ENCODE measurements around the gene C1orf122. TPM values are rescaled to one million over a fixed set of nuclear protein-coding genes. Genes with fewer than 3 reads are reported as not detected.

Gene C1orf122
- total RNA-seq, 2 donors from 2014 or later = 28.3 to 51.4 TPM

DNA sequence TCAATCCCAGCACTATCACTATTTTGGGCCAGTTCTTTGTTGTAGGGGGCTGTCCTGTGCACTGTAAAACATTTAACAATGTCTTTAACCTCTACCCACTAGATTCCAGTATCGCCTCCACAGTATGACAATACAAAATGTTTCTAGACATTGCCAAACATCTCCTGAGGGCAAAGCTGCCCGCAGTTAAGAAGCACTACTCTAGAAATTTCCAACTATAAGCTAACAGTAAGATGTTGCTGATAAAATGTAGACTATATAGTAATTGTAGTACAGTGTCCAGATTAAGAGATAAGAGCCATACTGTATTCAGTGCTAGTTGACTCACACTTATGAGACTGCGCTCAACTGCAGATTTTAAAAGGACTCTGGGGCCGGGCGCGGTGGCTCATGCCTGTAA is 46.8 kb downstream of the C1orf122 start:
- Histone ChIP-seq H3K9me3 (no peaks in the 10 kb centered on the region), H3K36me3 (no peaks in the 10 kb centered on the region), H3K27ac (no peak overlapping the region), H3K4me3 (no peak overlapping the region), H3K27me3 (no peaks in the 10 kb centered on the region), H3K4me1 (no peaks in the 10 kb centered on the region), H3K9ac (ENCODE audit: low read depth in 2 of 2, low read length in 2 of 2) (no peak overlapping the region)
- no peak for DNase-seq
- intact Hi-C loops (cut with DNase I) = no loop called here
- TF ChIP-seq, protein P1, sequence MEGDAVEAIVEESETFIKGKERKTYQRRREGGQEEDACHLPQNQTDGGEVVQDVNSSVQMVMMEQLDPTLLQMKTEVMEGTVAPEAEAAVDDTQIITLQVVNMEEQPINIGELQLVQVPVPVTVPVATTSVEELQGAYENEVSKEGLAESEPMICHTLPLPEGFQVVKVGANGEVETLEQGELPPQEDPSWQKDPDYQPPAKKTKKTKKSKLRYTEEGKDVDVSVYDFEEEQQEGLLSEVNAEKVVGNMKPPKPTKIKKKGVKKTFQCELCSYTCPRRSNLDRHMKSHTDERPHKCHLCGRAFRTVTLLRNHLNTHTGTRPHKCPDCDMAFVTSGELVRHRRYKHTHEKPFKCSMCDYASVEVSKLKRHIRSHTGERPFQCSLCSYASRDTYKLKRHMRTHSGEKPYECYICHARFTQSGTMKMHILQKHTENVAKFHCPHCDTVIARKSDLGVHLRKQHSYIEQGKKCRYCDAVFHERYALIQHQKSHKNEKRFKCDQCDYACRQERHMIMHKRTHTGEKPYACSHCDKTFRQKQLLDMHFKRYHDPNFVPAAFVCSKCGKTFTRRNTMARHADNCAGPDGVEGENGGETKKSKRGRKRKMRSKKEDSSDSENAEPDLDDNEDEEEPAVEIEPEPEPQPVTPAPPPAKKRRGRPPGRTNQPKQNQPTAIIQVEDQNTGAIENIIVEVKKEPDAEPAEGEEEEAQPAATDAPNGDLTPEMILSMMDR (IDR thresholded peaks at IDR 0.05) = no peak

Other genes with a start within 250 kb of the C1orf122 start
- 10 to 100 TPM; 28.4 to 35.9 TPM for gene GNL2, start 211.9 kb upstream of the C1orf122 start, total RNA-seq
- under 1 TPM; 0.27 to 0.32 TPM for gene RSPO1, start 172.9 kb upstream of the C1orf122 start, total RNA-seq
- 10 to 100 TPM; 14.9 to 44.5 TPM for gene CDCA8, start 115.3 kb upstream of the C1orf122 start, total RNA-seq
- 10 to 100 TPM; 26.1 to 29.6 TPM for gene EPHA10, start 42.7 kb upstream of the C1orf122 start, total RNA-seq
- 10 to 100 TPM in 1 of 2 donors, 1 to 10 TPM in 1; 6.6 to 18.2 TPM for gene MANEAL, start 13.9 kb upstream of the C1orf122 start, total RNA-seq
- 10 to 100 TPM; 14.4 to 16.3 TPM for gene YRDC, start 418 bp downstream of the C1orf122 start, total RNA-seq
- gene MTF1, start 51.8 kb downstream of the C1orf122 start, total RNA-seq = 10 to 100 TPM; 22.1 to 33.9 TPM
- gene INPP5B, start 139.3 kb downstream of the C1orf122 start, total RNA-seq = 10 to 100 TPM; 14.3 to 24.6 TPM
- 10 to 100 TPM; 31.7 to 51.9 TPM for gene SF3A3, start 182.2 kb downstream of the C1orf122 start, total RNA-seq
- 1 to 10 TPM; 2.7 to 7.8 TPM for gene FHL3, start 197.7 kb downstream of the C1orf122 start, total RNA-seq
- gene UTP11, start 204.9 kb downstream of the C1orf122 start, total RNA-seq = 10 to 100 TPM; 18.4 to 25.6 TPM
- not detected for gene POU3F1, start 239.0 kb downstream of the C1orf122 start, total RNA-seq

Measured in colonic mucosa (tissue), 4 donors.